ENCODE measurements around the gene C4orf50.

C4orf50 gene

GRCh38 chr4:5885733-5886132 is 132.5 kb downstream of the C4orf50 start:
- no peak overlapping the region for H3K4me3 ChIP-seq (ENCODE audit: low read depth, low read length)

GRCh38 chr4:5884796-5885195 is 133.4 kb downstream of the C4orf50 start:
- no peak overlapping the region for H3K4me3 ChIP-seq (ENCODE audit: low read depth, low read length)
- no peak for TF ChIP-seq CTCF (IDR thresholded peaks at IDR 0.05; ENCODE audit: low read depth, low read length)

More at GRCh38 chr4:5885733-5886132, 132.5 kb downstream of the C4orf50 start:
- TF ChIP-seq CTCF (IDR thresholded peaks at IDR 0.05; ENCODE audit: low read depth, low read length), result no peak

- H3K4me3 ChIP-seq (ENCODE audit: low read depth, low read length), result no peak overlapping the region
- TF ChIP-seq CTCF (IDR thresholded peaks at IDR 0.05; ENCODE audit: low read depth, low read length), result no peak
These were observed 134.3 kb downstream of the C4orf50 start for GRCh38 chr4:5883916-5884315.

GRCh38 chr4:5882947-5883346 is 135.3 kb downstream of the C4orf50 start:
- TF ChIP-seq CTCF (IDR thresholded peaks at IDR 0.05; ENCODE audit: low read depth, low read length), result no peak
- no peak overlapping the region for H3K4me3 ChIP-seq (ENCODE audit: low read depth, low read length)

DNA sequence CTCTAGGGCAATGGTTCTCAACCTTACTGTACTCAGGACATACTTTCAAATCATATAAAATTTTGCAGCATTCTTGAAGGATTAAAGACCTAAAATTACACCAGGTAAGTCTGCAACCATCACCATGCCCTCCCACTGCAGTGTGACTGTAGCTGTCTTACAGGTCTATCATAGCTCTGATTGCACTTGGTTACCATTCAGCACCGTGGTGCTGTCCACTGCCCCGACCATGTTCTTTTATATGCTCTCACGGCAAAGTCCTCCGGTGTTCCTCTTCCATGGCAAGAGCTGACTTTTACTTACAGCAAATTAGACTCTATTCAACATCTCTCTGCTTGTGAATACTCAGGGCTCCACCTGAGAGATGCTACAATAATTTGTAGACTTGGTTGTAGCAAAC is 136.9 kb downstream of the C4orf50 start:
- no peak for TF ChIP-seq CTCF (IDR thresholded peaks at IDR 0.05; ENCODE audit: low read depth, low read length)
- H3K4me3 ChIP-seq (ENCODE audit: low read depth, low read length), result no peak overlapping the region

DNA sequence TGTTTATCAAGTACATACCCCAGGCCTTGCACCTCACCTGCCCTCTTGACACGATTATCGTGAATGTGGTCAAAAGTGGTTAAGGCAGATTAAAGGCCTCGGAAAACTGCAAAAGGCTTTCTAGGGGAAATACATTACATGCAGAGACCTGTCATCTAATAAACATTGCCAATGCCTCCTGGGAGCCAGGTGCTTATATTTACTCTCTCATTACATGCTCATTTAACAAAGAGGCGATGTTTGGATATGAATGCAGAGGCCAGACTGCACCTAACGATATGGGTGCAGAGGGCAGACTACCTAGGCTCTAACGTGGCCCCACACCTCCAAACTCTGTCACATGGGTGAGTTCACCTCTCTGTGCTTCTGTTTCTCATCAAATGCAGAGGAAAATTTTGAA is 139.9 kb downstream of the C4orf50 start:
- no peak overlapping the region for H3K4me3 ChIP-seq (ENCODE audit: low read depth, low read length)
- TF ChIP-seq CTCF (IDR thresholded peaks at IDR 0.05; ENCODE audit: low read depth, low read length), result no peak

DNA sequence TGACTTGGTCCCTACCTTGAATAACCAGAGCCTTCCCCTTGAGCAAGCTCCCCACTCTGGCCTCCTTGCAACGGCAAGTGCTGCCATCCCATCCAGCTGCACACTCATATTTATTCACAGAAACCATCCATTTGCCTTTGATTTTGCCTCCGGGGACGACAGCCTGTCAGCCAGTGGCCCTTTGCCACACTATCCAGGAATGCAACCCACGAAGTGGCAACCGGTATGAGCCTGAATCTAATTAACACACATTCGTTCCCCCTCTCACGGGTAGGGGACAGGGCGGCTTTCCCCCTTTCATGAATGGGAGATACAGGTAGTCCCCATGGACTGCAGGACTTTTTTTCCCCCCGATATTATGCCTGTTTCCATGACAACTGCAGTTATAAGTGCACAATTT is 140.8 kb downstream of the C4orf50 start:
- no peak overlapping the region for H3K4me3 ChIP-seq (ENCODE audit: low read depth, low read length)
- no peak for TF ChIP-seq CTCF (IDR thresholded peaks at IDR 0.05; ENCODE audit: low read depth, low read length)

All from WI38 (cell line).